HepG2 (cell line): Measurements from ENCODE around the gene CMTM4. TPM values are rescaled to one million over a fixed set of nuclear protein-coding genes. Genes with fewer than 3 reads are reported as not detected.

Experiments
- EEA1 ChIP-seq: sonication (generic); formaldehyde crosslinking; IDR thresholded peaks from 2 replicates; pipeline ENCODE4 v1.5.1; 2020; ENCODE audit warnings: mild to moderate bottlenecking, missing genetic modification reagents, borderline replicate concordance
- FOXA1 ChIP-seq, 2 experiments: fragments of 450-650 bp in 1 of 2; sonication (generic) in 1 of 2; formaldehyde crosslinking in 1 of 2; IDR thresholded peaks; 2 replicates each; pipeline versions ENCODE4 v1.4.0 to v1.6.1; 2016 to 2020; ENCODE audit warnings: missing genetic modification reagents in 1 of 2
- GZF1 ChIP-seq: sonication (generic); formaldehyde crosslinking; IDR thresholded peaks from 2 replicates; pipeline ENCODE4 v1.5.1; 2020; ENCODE audit warnings: mild to moderate bottlenecking, missing genetic modification reagents
- HES4 ChIP-seq: sonication (generic); formaldehyde crosslinking; IDR thresholded peaks from 2 replicates; pipeline ENCODE4 v1.9.0; 2021; ENCODE audit warnings: mild to moderate bottlenecking, missing genetic modification reagents, borderline replicate concordance
- KAT8 ChIP-seq: IDR thresholded peaks from 2 replicates; pipeline ENCODE4 v1.6.1; 2016; ENCODE audit warnings: missing genetic modification reagents, missing compliant biosample characterization
- KDM2A ChIP-seq: sonication (generic); formaldehyde crosslinking; IDR thresholded peaks from 2 replicates; pipeline ENCODE4 v1.4.0; 2020; ENCODE audit warnings: low read depth, missing genetic modification reagents, borderline replicate concordance
- PATZ1 ChIP-seq: sonication (generic); formaldehyde crosslinking; IDR thresholded peaks from 2 replicates; pipeline ENCODE4 v1.4.0; 2020; ENCODE audit warnings: missing genetic modification reagents
- PHB2 ChIP-seq: fragments of 450-650 bp; IDR thresholded peaks from 2 replicates; pipeline ENCODE4 v1.6.1; 2018; ENCODE audit not compliant: partially characterized antibody
- SAP130 ChIP-seq: IDR thresholded peaks from 2 replicates; pipeline ENCODE4 v1.6.1; 2016; ENCODE audit warnings: low read depth
- SIX4 ChIP-seq: sonication (generic); formaldehyde crosslinking; IDR thresholded peaks from 2 replicates; pipeline ENCODE4 v1.4.0; 2020; ENCODE audit warnings: missing genetic modification reagents
- SNRNP70 ChIP-seq: fragments of 200-400 bp; formaldehyde crosslinking; IDR thresholded peaks from 2 replicates; pipeline ENCODE4 v1.6.1; 2017; ENCODE audit warnings: mild to moderate bottlenecking, low read depth, low read length, moderate library complexity
- TAF15 ChIP-seq: fragments of 200-400 bp; formaldehyde crosslinking; IDR thresholded peaks from one replicate; pipeline ENCODE4 v1.6.1; 2018; ENCODE audit warnings: mild to moderate bottlenecking, low read depth, low read length; ENCODE audit not compliant: poor library complexity, severe bottlenecking
- UBTF ChIP-seq: sonication (generic); formaldehyde crosslinking; IDR thresholded peaks from 2 replicates; pipeline ENCODE4 v1.4.0; 2020; ENCODE audit warnings: mild to moderate bottlenecking, missing genetic modification reagents
- YY1 ChIP-seq: IDR thresholded peaks from 2 replicates; pipeline ENCODE4 v1.6.1; 2011; ENCODE audit warnings: low read length, low read depth, moderate library complexity, mild to moderate bottlenecking; ENCODE audit not compliant: insufficient read depth, insufficient replicate concordance
- ZNF609 ChIP-seq: sonication (generic); formaldehyde crosslinking; IDR thresholded peaks from 2 replicates; pipeline ENCODE4 v1.4.0; 2020; ENCODE audit warnings: mild to moderate bottlenecking, missing genetic modification reagents, borderline replicate concordance
- ZNF713 ChIP-seq: sonication (generic); formaldehyde crosslinking; IDR thresholded peaks from 2 replicates; pipeline ENCODE4 v1.4.0; 2020; ENCODE audit warnings: mild to moderate bottlenecking, missing genetic modification reagents
- polyA plus RNA-seq, 8 experiments: library from polyadenylated mRNA; depleted of rRNA in 3 of 8; stranded (reverse) in 7 of 8; unstranded in 1 of 8; fragments of >200 nt; fragmentation: Illumina TruSeq in 4 of 8; extraction: Trizol in 4 of 8; gene quantifications; 2 replicates each; pipeline versions ENCODE4 v1.2.1 to v1.2.3, GENCODE V29; 2011 to 2016; ENCODE audit warnings: low read depth in 4 of 8, missing spikeins in 1 of 8, mixed read lengths in 1 of 8; ENCODE audit not compliant: insufficient read depth in 1 of 8
- total RNA-seq, 5 experiments: library from RNA; depleted of rRNA; stranded (reverse); fragments of >200 nt; fragmentation: Illumina TruSeq; extraction: Trizol; gene quantifications; 2 replicates each; pipeline ENCODE4 v1.2.3, GENCODE V29; 2016; ENCODE audit warnings: low read depth in 1 of 5
- TF ChIP-seq, protein P1 (sequence below): IDR thresholded peaks from 2 replicates; pipeline ENCODE4 v1.6.1; 2016; ENCODE audit warnings: control low read depth

CMTM4 gene
- total and polyA plus RNA-seq, 2 of the 13 experiments (the other 11 are each of a cell fraction or from before 2014, with no cell fraction given), result 32.0 to 36.3 TPM

DNA sequence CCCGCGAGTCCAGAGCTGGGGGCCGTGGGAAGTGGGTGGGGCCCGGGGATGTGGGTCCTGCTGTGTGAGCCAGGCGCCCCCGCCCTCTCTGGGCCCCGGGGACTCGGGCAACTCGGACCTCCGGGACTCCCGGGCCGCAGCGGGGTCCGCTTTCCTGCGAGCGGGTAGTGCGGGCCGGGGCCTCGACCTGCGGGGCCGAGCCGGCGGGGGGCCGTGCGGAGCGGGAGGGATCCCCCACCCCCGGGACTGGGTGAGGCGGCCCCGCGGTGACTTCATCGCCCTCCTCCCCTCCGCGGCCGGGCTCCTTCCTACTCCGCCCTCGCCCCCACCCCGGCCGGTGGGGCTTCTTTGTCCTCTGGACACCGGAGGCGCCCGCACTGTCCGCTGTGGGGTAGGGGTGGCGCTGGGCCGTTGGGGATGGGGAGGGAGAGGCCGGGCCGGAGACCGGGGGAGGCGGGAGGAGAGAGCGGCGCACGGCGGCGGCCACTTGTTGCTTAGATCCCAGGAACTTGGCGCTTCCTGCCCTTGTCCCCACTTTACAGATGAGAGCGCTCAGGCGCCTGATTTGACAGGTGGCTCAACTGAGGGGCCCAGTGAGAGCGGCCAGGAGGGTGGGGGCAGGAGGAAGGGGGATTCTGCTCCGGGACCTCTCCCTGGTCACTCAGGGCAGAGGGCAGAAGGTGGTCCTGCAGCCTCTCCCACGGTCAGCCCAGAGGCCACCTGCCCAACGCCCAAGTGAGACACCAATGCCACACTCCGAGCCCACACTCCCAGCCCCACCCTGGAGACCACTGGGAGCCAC is 91.2 kb downstream of the CMTM4 start (continued):
- TF ChIP-seq KAT8 (CRISPR knock-in tag) (peak; percentile 47; the same call in 1 of the 2 replicates), YY1 (no peak), ZNF713 (no peak), GZF1 (CRISPR knock-in tag) (no peak), HES4 (peak; percentile 56; the same call in 1 of the 2 replicates), PHB2 (no peak), SIX4 (CRISPR knock-in tag) (no peak), KDM2A (CRISPR knock-in tag) (no peak), PATZ1 (CRISPR knock-in tag) (peak; percentile 80), SNRNP70 (no peak), ZNF609 (CRISPR knock-in tag) (peak; percentile 46; the same call in 1 of the 2 replicates), SAP130 (CRISPR knock-in tag) (peak; percentile 39), TAF15 (peak; percentile 9), FOXA1 (IDR thresholded peaks at IDR 0.05) (no peak), FOXA1 (CRISPR knock-in tag; IDR thresholded peaks at IDR 0.05) (no peak), UBTF (peak; percentile 8; the same call in 1 of the 2 replicates), EEA1 (CRISPR knock-in tag) (no peak)
- TF ChIP-seq, protein P1, sequence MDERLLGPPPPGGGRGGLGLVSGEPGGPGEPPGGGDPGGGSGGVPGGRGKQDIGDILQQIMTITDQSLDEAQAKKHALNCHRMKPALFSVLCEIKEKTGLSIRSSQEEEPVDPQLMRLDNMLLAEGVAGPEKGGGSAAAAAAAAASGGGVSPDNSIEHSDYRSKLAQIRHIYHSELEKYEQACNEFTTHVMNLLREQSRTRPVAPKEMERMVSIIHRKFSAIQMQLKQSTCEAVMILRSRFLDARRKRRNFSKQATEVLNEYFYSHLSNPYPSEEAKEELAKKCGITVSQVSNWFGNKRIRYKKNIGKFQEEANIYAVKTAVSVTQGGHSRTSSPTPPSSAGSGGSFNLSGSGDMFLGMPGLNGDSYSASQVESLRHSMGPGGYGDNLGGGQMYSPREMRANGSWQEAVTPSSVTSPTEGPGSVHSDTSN (CRISPR knock-in tag), result no peak
